GM20431 (cell line): ENCODE measurements around the gene RPS14.
"Not testable (repeated sequence)": the region's sequence is repeated elsewhere in the genome, so short reads cannot be mapped to it uniquely, and the experiment has no call there.

Experiments
- in situ Hi-C: fragments of 300-500 bp; cut with MseI, MboI; formaldehyde crosslinking; loops from one replicate; pipeline ENCODE4 v1.15.0; 2020; ENCODE audit warnings: low sequenced_read_pairs; ENCODE audit not compliant: unreplicated experiment

Gene RPS14

DNA sequence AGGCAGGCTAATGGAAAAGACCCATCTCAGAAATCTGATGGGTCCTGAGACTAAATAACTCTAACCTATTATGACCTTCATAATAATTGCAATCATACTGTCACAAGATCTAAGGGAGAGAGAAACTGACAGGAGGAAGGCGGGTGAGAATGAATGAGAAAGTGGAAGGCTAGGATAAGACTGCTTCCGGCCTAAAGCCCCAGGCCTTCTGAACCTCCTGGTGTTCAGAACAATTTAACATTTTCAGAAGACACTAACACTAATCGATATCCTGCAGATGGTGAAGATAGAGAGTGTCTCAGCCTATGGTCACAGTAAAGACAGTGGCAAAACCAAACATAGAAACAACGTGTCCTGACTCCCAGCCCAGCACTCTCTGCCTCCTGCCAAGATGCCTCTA lies 1.2 kb downstream of the RPS14 start:
- in situ Hi-C loops, result no loop called here

DNA sequence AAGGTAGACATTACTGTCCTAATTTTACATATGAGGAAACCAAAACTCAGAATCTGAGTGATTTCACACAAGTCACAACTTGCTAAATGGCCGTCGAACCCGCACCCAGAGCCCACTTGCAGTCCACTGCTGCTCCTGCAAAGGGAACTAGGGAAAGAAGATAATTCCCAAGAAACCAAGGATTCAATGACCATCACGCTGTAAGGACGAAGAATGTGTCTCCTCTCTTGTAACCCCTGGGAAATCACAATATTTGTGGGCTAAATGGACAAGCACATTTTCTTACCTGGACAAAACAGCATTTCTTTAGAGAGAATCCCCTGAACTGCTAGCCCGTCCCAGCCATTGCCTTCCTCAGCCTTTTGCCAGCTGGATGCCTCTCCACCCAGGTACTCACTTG lies 2.4 kb downstream of the RPS14 start:
- in situ Hi-C loops, result no loop called here

DNA sequence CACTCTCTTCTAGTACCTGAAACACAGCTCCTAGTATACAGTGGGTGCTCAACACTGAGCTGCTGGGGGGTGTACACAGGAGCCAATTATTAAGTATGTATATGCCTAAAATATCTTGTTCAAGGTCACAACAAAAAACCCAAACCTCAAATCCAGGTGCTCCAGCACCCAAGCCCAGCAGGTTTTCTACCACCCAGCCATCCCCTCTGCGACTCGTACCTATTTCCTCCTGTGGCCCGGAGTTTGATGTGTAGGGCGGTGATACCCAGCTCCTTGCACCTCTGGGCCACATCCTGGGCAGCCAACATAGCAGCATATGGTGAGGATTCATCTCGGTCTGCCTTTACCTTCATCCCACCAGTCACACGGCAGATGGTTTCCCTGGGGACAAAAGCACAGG lies 3.0 kb downstream of the RPS14 start:
- in situ Hi-C loops, result no loop called here

DNA sequence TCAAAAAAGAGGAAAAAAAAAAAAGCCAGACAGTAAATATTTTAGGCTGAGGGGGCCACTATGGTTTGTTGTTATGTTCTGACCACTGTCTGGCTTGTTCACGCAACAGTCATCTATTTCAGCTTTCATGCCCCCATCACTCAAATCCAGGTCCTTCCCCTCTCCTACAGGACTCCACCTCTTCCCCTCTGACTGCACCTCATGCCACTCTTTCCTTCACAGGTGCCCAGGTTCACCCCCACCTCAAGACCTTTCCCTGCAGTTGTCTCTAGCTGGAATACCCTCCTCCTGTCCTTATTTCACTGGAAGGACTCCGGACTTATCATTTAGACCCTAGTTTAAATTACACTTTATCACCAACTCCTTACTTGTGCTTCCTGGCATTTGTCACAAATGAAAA lies 3.5 kb downstream of the RPS14 start:
- in situ Hi-C loops, result no loop called here

DNA sequence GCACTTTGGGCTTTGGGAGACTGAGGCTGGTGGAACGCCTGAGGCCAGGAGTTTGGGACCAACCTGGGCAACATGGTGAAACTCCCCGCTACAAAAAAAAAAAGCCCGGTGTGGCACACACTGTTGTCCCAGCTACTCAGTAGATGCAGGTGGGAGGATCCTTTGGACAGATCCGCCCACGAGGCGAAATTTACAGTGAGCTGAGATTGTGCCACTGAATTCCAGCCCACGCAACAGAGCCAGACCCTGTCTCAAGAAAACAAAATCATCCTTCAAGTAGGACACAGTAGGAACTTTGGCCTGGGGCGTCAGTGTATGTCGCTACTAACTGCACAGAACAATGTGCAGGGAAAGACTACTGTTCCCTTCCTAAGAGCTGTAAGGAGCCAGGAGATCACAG lies 4.8 kb downstream of the RPS14 start:
- in situ Hi-C loops, result no loop called here

DNA sequence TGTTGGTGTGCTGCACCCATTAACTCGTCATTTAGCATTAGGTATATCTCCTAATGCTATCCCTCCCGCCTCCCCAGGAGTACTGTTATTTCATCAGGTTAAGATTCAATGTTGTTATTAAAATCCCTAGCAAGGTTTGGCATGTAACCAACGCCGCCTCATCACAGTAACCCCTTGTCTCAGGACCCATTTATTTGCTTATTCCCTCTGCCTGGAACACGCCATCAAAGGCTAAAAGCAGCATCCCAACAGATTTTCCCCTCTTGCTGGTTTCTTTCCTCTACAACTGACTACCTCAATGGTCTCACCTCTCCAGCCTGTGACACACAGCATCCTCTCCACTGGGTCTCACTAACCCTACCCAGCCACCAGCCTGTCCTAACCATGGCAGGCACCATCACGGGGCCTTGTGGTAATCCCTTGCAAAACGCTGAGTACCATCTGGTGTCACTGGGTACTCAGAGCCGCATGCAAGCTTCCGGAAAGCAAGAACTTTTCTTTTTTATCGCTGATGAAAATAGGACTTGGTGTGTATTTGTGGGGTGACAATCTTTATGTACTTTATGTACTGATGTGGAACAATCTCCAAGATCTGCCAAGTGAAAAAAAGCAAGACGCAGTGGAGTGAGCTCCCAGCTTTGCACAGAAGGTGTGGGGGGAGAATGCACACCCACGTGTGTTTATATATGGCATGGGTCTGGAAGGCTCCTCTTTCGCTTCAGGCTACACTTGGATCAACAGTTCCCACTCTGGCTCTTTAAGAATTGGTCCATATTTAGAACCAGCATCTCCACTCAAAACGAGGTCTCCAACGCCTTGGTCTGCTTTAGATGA lies 6.1 kb downstream of the RPS14 start:
- in situ Hi-C loops, result no loop called here

DNA sequence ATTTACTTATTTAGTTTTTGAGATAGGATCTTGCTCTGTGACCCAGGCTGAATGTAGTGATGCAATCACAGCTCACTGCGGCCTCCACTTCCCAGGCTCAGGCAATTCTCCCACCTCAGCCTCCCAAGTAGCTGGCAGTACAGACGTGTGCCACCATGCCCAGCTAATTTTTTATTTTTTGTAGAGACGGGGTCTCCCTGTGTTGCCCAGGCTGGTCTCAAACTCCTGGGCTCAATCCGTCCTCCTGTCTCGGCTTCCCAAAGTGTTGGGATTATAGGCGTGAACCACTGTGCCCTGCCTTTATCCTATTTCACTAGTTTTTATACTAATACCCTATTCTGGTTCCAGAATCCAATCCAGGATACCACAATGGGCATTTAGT lies 6.8 kb downstream of the RPS14 start:
- in situ Hi-C loops, result no loop called here

DNA sequence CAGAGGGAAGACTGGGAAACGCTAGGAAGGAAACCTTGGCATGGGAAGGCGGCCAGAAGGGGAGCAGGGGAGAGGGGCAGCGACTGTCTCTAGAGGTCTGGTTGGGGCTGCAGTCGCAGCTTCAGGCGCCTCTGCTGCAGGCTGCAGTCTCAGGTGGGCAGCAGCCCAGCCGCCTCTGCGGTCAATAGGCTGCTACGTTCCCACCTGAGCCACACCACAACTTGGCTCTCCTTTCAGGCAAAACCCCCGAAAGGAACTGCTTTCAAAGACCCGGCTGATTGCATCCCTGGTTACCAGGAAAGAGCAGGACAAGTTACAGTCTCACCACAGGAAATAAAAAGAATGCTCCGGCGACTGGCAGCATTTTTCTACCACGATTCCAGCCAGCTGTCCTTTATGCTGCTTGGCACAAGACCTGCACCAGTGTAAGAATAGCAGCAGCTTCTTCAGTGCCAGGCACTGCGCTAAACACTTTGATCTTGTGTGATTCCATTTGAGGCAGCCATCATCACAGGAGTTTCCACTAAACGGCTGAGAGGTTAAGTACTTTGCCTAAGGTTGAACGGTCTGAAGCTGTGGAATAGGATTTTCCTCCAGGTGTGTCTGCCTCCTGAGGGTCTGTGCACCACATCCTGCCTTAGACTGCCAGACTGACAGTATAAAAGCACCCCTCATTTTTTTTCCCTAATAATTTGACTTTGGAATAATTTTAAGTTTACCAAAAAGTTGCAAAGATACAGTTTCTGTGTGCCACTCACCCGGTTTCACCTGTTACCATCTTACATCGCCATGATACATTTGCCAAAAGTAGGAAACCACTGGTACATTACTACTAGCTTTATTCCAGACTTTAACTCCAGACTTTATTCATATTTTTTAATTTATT lies 7.5 kb downstream of the RPS14 start:
- in situ Hi-C loops, result no loop called here

DNA sequence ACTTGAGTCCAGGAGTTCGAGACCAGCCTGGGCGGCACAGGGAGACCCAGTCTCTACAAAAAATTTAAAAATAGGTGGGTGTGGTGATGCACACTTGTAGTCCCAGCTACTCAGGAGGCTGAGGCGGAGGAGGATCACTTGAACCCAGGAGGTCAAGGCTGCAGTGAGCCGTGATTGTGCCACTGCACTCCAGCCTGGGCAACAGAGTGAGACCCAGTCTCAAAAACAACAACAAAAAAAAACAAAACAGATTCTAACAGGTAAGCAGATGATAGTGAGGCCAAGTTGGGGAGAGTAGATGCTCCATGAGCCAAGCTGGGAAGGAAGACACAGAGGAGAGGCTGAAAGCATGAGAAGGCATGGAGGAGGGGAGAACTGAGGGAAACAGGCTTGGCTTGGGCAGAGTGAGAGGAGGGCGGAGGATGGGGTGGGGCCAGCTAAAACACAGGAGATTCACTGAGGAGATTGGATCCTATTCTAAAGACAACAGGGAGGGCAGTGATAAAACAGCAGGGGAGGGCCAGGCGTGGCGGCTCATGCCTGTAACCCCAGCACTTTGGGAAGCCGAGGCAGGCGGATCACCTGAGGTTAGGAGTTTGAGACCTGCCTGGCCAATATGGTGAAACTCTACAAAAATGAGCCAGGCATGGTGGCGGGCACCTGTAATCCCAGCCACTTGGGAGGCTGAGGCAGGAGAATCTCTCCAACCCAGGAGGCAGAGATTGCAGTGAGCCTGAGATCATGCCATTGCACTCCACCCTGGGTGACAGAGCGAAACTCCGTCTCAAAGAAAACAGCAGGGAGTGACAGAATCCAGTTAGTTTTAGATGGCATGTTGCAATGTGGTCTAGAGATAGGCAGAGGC lies 8.4 kb downstream of the RPS14 start:
- in situ Hi-C loops, result no loop called here

DNA sequence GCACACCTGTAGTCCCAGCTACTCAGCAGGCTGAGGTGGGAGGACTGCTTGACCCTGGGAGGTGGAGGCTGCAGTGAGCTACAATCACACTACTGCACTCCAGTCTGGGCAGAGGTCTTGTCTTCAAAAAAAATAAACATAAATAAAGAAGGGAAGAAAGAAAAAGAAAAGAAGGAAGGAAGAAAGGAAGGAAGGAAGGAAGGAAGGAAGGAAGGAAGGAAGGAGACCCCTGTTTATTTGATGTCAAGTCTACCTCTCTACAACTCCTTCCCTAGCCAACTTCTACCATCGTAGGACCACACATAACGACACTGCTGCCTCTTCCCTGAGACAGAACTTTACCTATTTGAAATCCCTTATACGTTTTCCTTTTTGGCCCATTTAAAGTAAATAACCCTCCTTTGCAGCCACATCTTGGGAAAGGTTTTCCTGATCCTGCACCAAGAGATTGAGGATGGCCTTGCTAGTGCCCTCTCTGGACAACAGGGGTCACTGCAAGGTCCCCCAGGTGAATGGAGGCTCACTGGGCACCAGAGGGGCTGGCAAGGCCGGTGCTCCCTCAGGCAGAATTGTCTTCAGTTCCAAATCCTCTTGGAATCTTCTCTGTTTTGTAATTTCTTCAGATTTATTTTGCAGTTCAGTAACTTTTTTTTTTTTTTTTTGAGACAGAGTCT lies 10.5 kb downstream of the RPS14 start:
- in situ Hi-C loops, result no loop called here

DNA sequence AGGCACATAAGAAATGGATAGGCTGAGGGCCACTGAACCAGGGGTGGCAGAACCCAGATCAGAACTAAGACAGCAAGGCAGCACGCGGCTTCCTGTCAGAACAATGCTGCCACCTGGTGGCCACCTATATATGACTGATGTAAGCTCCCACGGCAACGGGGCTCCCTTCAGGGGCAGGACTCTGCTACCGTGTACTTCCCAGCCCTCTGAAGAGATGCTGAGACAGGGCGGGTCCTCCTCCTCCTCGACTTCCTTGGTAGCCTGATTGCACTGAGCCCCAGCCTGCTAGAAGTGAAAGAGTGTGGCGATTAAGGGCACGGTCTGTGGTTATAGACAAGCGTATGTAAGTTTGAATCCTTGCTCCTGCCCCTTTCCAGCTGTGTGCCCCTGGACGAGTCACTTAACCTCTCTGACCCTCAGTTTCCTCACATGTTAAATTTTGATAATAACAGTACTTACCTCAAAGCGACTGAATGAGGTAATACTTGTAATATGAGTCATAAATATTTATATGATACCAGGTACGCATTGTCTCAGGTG lies 13.3 kb downstream of the RPS14 start:
- in situ Hi-C loops, result no loop called here

DNA sequence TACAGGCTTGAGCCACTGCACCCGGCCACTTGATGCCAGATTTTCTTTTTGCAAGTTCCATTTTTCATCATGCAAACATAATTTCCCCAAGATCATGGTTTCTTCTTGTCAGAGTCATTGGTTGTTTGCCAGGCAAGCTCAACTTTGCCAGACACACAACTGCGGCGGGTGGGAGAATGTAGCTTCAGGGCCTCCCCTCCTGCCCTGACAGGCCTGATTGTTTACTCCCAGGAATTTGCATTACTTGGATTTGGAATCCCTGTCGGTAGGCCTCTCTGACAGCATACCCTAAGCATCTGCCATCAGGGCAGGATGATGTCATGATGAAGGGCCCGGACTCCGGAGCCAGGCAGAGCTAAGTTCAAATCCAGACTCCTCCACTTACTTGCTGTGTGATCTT lies 15.1 kb downstream of the RPS14 start:
- in situ Hi-C loops, result no loop called here

DNA sequence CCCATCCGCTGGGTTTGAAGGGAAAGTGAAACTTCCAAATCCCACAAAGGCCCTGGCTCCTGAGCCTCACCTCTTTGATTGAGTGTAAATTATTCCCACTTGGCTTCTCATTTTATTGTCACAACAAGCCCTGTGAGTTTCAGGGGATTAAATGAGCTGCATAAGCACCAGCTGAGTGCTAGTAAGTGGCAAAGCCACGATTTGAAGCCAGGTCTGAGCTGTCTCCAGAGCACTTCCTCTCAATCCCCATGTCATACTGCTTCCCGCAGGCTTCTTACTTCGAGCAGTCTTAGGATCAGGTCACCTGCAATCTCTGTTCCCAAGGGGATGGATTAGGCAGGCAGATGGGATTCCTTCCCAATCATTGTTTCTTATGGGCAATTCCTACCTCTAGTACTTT lies 18.0 kb downstream of the RPS14 start:
- in situ Hi-C loops, result no loop called here

DNA sequence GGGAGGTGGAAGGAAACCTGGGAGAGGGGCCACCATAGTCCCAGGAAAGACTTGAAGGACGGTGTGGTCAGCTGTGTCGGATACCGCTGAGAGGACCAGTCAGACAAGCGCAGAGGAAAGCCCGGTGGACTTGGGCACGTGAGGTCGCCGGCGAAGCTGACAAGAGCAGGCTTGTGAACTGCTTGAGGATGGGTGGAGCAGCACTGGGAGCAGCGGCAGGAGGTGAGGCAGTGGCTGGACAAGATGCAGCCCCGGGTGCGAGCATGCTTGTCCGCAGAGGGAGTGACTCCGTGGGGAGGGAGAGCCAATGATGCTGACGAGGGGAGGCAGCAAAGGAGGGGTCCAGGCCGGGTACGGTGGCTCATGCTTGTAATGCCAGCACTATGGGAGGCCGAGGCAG lies 18.5 kb downstream of the RPS14 start:
- in situ Hi-C loops, result no loop called here

DNA sequence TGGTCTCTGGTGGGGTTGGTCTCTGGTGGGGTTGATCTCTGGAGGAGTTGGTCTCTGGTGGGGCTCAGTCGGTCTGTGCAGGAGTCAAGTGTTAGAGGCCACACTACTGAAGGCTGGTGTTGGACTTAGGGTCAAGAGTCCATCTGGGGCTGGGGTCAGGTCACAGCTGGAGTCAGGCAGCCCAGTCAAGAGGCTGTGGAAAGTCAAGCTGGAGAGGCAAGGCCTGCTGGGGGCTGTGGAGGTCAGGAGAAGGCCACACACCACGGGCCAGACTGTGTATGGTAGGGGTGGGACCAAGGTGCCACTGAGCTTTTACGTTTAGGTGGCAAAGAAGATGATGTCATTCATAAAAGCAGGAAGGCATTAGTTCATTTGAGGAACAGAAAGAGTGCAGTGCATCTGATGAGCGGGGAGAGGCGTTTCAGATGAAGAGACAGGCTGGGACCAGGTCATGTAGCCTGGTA lies 20.1 kb downstream of the RPS14 start:
- in situ Hi-C loops, result no loop called here

DNA sequence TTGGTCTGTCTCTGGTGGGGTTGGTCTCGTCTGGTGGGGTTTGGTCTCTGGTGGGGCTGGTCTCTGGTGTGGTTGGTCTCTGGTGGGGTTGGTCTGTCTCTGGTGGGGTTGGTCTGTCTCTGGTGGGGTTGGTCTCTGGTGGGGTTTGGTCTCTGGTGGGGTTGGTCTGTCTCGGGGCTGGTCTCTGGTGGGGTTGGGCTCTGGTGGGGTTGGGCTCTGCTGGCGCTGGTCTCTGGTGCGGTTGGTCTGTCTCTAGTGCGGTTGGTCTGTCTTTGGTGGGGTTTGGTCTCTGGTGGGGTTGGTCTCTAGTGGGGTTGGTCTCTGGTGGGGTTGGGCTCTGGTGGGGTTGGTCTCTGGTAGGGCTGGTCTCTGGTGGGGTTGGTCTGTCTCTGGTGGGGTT lies 20.6 kb downstream of the RPS14 start:
- in situ Hi-C loops, result no loop called here

DNA sequence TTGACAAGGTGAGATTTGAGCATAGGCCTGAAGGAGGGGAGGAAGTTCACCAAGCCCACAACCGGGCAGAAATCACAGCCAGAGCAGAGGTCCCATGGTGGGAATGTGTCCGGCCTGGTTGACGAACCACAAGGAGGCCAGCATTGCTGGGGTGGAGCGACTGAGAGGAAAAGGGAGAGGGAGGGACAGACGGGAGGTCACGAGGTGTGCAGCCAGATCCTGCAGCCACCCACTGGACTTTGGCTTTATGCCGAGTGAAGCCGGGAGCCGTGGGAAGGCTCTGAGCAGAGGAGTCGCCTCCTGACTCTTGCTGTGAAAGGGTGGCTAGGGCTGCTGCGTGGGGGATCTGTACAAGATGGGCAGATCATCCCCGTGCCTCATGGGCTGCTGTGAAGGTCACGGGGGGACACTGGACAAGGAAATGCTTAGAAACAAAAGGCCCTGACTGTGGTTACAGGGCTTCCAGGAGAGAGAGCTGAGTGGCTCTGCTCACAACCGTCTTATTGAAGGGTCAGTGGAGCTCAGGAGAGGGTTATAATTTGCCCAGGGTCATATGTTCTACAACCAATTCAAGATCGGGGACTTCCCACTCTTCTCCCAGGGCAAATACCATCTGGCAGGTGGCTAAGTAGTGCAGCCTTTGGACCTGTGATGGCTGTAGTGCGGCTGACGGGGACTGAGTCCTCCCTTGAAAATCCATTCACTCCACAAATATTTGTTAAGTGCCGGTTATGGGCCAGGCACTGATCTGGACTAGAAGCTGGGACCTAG lies 21.2 kb downstream of the RPS14 start:
- in situ Hi-C loops, result no loop called here

DNA sequence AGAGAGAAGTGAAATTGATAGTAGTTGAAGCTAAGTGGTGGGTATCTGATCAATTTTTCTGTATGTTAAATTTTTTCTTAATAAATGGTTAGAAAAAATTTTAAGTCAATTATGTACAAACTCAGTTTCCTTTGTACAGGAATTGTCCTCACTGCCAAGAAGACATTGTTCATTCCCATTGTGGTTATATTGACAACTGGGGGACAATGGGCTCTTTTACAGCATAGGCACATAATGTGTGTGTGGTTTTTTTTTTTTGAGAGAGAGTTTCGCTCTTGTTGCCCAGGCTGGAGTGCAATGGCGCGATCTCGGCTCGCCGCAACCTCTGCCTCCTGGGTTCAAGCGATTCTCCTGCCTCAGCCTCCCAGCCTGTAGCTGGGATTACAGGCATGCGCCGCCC lies 23.4 kb downstream of the RPS14 start:
- in situ Hi-C loops, result not testable (repeated sequence)

DNA sequence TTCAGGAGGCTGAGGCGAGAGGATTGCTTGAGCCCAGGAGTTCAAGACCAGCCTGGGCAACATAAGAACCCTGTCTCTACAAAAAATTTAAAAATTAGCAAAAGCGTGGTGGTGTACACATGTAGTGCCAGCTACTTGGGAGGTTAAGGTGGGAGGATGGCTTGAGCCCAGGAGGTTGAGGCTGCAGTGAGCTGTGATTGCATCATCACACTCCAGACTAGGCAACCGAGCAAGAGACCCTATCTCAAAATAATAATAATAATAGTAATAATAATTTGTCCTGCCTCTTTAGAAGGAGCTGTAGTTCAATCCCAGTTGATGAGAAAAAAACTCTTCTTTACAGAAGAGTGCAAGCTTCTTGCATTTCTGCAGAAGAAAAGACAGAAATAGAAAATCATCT lies 26.8 kb downstream of the RPS14 start:
- in situ Hi-C loops, result no loop called here
